ENCODE results near the gene ZC3H7B.
"Not testable (repeated sequence)": the region's sequence is repeated elsewhere in the genome, so short reads cannot be mapped to it uniquely, and the experiment has no call there.

Gene ZC3H7B

GRCh38 chr22:41285820-41286638, 15.3 kb upstream of the ZC3H7B start, which contains the start of gene RANGAP1:
Gene RANGAP1, minus strand, starts transcription at chr22:41286187. Its CDS starts 5,143 bp downstream, at chr22:41281044.
- peak; percentile 83 for DNase-seq (ENCODE audit: insufficient read length, low spot score)
- no peak for FAIRE-seq
- no peak for TF ChIP-seq CTCF (IDR thresholded peaks at IDR 0.05; ENCODE audit: insufficient read depth, missing control alignments)

GRCh38 chr22:41286639-41287091, 14.7 kb upstream of the ZC3H7B start:
- no peak for FAIRE-seq
- no peak for DNase-seq (ENCODE audit: insufficient read length, low spot score)
- no peak for TF ChIP-seq CTCF (IDR thresholded peaks at IDR 0.05; ENCODE audit: insufficient read depth, missing control alignments)

- no peak for DNase-seq (ENCODE audit: insufficient read length, low spot score)
- no peak for TF ChIP-seq CTCF (IDR thresholded peaks at IDR 0.05; ENCODE audit: insufficient read depth, missing control alignments)
- no peak for FAIRE-seq
Measured at GRCh38 chr22:41288245-41288946, 12.9 kb upstream of the ZC3H7B start.

- no peak for TF ChIP-seq CTCF (IDR thresholded peaks at IDR 0.05; ENCODE audit: insufficient read depth, missing control alignments)
- no peak for FAIRE-seq
- no peak for DNase-seq (ENCODE audit: insufficient read length, low spot score)
Measured at GRCh38 chr22:41289671-41290070, 11.7 kb upstream of the ZC3H7B start.

- DNase-seq (ENCODE audit: insufficient read length, low spot score) (no peak), FAIRE-seq (no peak)
- no peak for TF ChIP-seq CTCF (IDR thresholded peaks at IDR 0.05; ENCODE audit: insufficient read depth, missing control alignments)
Measured at GRCh38 chr22:41290262-41291221, 10.8 kb upstream of the ZC3H7B start.

GRCh38 chr22:41294816-41295215, 6.5 kb upstream of the ZC3H7B start:
- not testable (repeated sequence) for DNase-seq (ENCODE audit: insufficient read length, low spot score); FAIRE-seq

Measured in D721Med (cell line).